Measurements from ENCODE around the gene BBIP1. TPM values are rescaled to one million over a fixed set of nuclear protein-coding genes. Genes with fewer than 3 reads are reported as not detected.

The BBIP1 gene
- total and polyA plus RNA-seq, 2 donors (not counting 3 experiments of a cell fraction or from before 2014, with no cell fraction given), result 9.9 to 32.8 TPM

- Histone ChIP-seq H3K9me3 (replicated peaks; ENCODE audit: control insufficient read depth, insufficient read depth, low read length) (no peaks in the 10 kb centered on the region), H3K27ac (ENCODE audit: insufficient read depth, low read depth, low read length) (no peak overlapping the region), H3K79me2 (ENCODE audit: control insufficient read depth, insufficient read depth, low read length) (no peaks in the 10 kb centered on the region), H4K20me1 (replicated peaks; ENCODE audit: control insufficient read depth, extremely low read depth, insufficient read depth, low read length) (no peaks in the 10 kb centered on the region), H3K27me3 (ENCODE audit: control insufficient read depth in 2 of 2, insufficient read depth in 2 of 2, low read length in 2 of 2) (peaks cover 6% of the 10 kb centered on the region in 2 experiments), H3K4me2 (ENCODE audit: insufficient read depth, low read length) (no peak overlapping the region), H3K4me1 (ENCODE audit: control insufficient read depth, extremely low read depth, insufficient read depth, low read length) (no peaks in the 10 kb centered on the region), H3K36me3 (ENCODE audit: control insufficient read depth in 2 of 2, extremely low read depth in 1 of 2, insufficient read depth in 2 of 2, low read length in 2 of 2) (no peaks in the 10 kb centered on the region), H2AFZ (ENCODE audit: low read depth, low read length) (no peak overlapping the region), H3K4me3 (replicated peaks in 1 of 3; ENCODE audit: insufficient read depth in 1 of 3, low read depth in 1 of 3, low read length in 3 of 3) (no peak overlapping the region), H3K9ac (replicated peaks; ENCODE audit: extremely low read depth, insufficient read depth, low read length) (no peak overlapping the region), H3K9me1 (replicated peaks; ENCODE audit: control insufficient read depth, extremely low read depth, insufficient read depth, low read length) (no peaks in the 10 kb centered on the region)
- dilution Hi-C loops (cut with MboI; ENCODE audit: extremely low pct_ligation_motif_present, low sequenced_read_pairs), result no loop called here
- DNase-seq (ENCODE audit: low read depth, low spot score), result no peak
- ChIA-PET POLR2A (no interaction called here), CTCF (no interaction called here)
- no peak for FAIRE-seq
- intact Hi-C loops (cut with micrococcal nuclease), result loop anchor here (5.0 kb wide), 1 partner anchor 84 kb away; no protein-coding TSS in a partner anchor
- TF ChIP-seq CTCF (IDR thresholded peaks at IDR 0.05; ENCODE audit: extremely low read depth in 1 of 2, insufficient read depth in 1 of 2, low read depth in 1 of 2, low read length in 2 of 2) (no peak), MYC (IDR thresholded peaks at IDR 0.05; ENCODE audit: low read depth, low read length) (no peak), EZH2 (IDR thresholded peaks at IDR 0.05; ENCODE audit: borderline replicate concordance, low read depth, low read length, severe bottlenecking) (no peak), GATA2 (IDR thresholded peaks at IDR 0.05; ENCODE audit: insufficient read depth, insufficient read length, low read depth, low read length) (no peak), POLR2A (IDR thresholded peaks at IDR 0.05; ENCODE audit: low read depth, low read length) (no peak), POLR2AphosphoS5 (IDR thresholded peaks at IDR 0.05; ENCODE audit: insufficient read depth, low read depth, low read length) (no peak), MAX (IDR thresholded peaks at IDR 0.05; ENCODE audit: insufficient read depth, insufficient read length) (no peak), JUN (IDR thresholded peaks at IDR 0.05; ENCODE audit: borderline replicate concordance, insufficient read depth, insufficient read length, low read depth) (no peak)
- no TSS peak for BruUV-seq (replicated peaks)
These were observed 57.5 kb downstream of the BBIP1 start for GRCh38 chr10:110861476-110861875.

Measured in endothelial cell of umbilical vein (primary cell).